HG03097 (cell line): ENCODE data around the gene BLNK.

Experiments
- ATAC-seq: cut with Tn5 transposase; IDR thresholded peaks from one replicate; pipeline ENCODE4 v1.9.1; 2021; ENCODE audit not compliant: unreplicated experiment, low FRiP score

BLNK gene

DNA sequence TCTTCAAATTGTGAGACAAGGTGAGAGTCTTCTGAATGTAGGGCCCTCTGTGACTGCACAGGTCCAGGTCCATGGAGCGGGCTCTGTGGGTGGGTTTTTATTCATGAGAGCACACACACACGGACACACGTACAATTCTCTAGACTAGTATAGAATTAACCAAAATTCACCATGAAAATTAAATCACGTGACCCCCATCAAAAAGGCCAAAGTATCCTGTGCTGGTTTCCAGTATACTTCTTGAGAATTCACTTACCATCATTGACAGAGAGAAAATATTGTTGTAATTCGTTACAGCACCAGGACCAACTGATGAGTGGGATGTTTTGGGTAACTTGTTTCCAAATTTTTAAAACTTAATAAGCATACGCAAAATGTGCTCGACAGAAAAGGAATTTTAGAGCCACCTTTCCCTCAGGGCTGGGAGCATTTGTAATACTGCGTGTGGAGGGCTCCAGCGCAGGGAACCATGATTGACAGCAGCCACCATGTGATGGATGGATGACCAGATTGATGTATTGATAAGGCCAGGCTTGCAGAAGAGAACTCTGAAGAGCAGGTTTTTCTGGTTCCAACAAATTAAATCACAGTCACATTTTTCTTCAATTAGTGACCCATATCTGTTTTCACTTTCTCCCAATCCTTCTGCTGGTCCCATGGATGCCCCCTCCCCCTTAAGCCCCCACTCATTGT is 18.0 kb upstream of the BLNK start:
- ATAC-seq, result no peak

DNA sequence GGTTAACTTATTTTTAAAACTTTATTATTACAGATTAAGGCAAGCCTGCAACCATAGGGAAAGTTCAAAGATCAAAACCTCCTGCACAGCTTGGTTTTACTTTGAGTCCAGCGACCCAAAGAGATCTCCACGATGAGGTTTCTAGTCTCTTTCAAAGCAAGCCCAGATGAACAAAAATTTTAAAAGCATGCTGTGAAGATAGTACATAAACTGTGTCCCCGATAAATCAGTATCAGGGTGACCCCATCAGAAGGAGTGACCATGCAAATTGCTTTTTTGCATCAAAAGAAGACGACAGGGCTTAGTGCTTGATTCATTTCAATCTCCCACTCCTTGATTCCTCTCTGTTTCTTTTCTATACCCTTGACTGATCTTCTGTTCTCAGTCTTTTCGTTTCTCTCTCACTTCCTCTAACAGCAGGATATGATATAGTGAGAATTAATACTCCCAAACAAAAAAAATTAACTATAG is 16.8 kb upstream of the BLNK start:
- peak; percentile 48 for ATAC-seq

DNA sequence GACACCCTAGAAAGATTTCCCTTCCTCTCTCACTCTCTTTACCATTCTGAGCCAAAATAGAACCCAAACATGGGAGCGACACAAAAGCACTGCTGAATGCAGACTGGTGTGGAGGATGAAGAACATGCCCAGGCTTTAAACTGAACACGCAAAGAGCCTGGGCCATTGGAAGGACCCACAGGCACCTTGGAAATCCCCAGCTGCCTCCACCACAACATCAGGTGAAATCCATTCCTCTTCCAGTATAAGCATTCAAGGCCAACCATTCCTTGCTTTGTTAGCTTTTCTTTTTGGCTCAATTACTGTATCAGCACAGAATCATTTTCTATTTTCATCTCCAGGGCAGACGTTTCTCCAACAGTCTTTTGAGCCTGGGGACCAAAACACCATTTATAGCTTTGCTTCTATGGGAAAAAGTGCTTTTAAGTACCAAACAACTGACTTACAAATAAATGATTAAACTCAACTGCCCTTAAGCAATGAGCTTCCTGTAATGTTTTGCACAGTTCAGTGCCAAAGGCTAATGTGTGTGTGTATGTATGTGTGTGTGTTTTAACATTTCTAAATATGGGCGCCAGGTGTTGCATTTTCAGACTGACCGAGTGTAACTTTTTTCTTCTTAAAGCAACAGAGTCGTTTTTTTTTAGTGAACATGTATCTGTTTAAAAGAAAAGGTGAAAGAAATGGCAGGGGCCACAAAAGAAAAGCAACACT is 16.2 kb upstream of the BLNK start:
- peak; percentile 55 for ATAC-seq

DNA sequence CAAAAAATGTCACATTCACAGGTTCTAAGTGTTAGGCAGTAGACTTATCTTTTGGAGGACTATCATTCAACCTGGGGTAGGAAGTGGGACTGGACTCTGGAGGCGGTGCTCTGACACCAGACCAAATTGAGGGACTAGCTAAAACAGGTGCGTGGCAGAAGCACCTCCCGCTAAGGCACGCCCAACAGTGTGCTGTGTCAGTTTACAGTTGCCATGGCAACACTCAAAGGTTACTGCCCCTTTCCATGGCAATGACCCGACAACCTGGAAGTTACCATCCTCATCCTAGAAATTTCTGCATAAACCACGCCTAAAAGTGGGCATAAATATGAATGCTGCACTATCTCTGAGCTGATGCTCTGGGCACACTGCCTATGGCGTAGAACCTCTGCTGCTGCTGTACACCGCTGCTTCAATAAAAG is 14.0 kb upstream of the BLNK start:
- no peak for ATAC-seq

DNA sequence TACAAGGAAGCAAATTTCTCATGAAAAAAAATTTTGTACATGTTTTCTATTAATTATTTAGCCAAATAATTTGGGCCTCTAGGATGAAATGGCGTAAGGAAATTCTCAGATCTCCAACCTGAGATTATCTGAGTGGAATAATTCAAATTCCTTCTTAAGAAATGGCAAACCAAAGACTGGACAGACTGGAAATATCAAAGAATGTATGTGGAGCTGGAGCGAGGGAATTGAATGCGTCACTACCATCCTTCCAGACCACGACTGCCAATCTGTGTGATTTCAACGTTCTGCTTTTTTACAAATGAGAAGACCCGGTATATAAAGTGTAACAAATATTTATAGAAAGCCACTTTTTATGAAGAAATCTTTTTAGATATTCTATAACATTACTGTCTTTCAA is 12.4 kb upstream of the BLNK start:
- no peak for ATAC-seq

DNA sequence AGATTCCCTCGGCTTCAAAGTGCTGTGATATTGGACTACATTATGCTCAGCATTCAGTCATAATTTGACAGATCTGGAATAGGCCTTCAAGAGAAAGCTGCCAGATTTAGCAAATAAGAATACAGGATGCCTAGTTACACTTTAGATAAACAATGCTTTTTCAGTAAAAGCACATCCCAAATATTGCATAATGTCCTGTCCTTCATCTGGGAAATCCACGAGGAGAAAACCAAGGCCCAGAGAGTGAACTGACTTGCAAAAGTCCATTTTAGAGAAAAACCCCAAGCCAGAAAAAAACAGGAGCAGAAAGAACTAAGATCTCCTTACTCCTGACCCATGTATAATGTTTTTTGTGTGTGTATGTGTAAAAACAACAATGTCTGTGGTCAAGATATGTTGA is 12.0 kb upstream of the BLNK start:
- ATAC-seq, result no peak

DNA sequence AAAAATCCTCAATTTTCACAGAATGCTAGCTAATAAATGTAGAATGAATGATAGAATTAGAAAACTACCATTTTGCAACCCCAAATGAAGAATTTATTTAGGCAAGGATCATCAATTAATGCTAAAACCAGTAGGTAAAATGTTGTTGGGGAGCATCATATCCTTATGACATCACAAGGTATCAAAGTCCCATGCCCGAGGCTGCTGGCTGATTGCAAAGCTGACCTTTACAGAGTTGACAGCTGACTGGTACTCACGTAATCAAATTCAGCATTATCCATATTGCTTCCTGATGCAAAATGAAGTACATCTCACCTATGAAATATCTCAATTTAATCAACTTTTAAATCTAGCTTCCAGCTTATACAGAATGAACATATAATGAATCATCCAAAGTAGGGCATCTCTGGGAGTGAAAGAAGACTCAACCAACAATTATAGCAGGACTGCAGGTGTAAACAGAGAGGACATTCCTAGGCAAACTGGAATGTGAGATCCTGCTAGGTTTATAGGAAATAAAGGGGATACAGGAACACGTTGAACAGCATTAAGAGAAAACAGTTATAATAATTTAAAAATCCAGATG is 10.2 kb upstream of the BLNK start:
- no peak for ATAC-seq

DNA sequence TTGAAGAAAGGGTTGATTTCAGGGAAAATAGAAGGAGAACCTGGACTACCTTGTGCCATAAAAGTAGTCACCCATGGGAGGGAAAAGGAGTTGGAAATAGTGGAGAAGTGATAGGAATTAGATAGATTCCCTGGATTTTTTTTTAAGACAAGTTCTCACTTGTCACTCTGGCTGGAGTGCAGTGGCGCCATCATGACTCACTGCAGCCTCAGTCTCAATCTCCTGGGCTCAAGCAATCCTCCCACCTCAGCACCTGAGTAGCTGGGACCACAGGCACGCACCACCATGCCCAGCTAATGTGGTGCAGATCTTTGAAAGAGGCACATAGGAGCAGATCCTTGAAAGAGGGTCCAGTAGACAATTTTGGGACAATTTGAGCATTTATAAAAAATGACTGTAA is 9.5 kb upstream of the BLNK start:
- no peak for ATAC-seq

DNA sequence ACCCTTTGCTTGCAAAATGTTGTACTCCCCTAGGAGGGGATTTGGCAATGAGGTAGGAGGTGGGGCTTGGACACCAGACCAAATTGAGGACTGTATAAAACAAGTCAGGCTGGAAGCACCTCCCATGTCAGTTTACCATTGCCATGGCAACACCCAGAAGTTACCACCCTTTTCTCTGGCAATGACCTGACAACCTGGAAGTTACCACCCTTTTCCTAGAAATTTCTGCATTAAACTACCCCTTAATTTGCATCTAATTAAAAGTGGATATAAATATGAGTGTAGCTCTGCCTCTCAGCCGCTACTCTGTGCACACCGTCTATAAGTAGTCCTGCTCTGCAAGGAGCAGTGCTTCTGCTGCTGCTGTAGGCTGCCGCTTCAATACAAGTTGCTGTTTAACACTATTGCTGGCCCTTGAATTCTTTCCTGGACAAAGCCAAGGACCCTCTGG is 7.8 kb upstream of the BLNK start:
- no peak for ATAC-seq

DNA sequence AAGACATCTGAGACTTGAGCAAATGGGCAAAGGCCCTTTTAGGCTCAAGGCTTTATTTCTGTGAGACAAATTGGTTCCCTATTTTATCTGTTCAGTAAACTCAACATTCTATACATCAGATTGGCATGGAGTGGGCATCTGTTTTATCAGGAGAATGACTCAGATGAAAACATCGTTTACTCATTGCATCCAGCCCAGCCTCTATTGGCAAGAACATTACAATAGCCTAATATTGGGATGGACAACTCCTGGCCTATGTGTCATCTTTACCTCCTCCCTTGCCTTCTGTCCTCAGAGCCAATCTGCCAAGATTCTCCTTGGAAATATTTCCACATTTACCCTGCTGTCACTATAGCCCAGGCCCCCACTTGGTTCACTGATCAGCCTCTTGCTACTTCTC is 5.5 kb upstream of the BLNK start:
- no peak for ATAC-seq

DNA sequence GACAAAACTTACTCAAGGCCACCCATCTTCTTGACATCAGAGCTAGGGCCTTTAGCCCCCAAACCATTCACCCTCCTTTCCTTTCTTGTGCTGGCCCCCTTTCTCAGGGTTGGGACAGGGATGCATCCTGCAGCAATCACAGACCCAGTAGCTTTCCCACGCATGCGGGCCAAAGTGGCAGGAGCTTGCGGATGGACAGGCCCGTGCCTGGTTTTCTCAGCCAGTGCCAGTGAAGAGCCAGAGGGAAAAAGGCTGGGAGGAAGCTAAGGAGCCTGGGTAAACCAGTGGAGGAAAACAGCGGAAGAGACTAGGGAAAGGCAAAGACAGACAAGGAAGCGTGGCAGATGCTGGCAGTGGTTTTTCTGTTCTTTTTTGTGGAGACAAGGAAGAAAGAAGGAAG is 5.1 kb upstream of the BLNK start:
- no peak for ATAC-seq

DNA sequence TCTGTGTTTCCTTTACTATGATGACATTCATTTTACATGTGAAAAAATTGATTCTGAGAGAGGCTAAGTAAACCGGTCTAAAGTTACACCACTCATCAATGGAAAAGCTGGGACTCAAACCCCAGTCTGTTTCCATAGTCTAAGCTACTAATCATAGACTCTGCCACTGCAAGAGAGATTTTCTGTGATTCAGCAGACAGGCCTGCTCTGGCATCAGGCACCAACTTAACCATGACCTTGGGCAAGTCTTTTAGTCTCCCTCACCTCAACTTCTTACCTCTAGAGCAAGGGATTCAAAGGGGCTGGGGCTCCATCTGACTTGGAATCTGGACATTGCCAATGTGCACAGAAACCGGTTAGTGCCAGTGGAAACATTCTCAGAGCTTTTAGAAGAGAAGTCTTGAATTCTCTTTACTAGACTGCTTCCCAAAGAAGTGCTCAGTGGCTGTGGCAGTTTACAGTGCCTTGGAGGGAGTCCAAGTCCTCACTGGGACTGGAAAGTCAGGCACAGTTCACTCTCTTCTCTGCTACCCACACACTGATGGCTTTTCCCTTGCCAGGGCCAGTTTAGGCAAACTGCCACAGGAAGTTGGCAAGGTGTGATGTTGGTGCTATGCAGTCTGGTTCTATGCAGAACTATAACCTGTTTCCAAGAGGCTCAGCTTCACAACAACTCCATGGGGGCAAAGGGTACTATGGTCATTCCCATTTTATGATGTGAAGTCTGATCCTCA is 4.5 kb upstream of the BLNK start:
- ATAC-seq, result no peak

DNA sequence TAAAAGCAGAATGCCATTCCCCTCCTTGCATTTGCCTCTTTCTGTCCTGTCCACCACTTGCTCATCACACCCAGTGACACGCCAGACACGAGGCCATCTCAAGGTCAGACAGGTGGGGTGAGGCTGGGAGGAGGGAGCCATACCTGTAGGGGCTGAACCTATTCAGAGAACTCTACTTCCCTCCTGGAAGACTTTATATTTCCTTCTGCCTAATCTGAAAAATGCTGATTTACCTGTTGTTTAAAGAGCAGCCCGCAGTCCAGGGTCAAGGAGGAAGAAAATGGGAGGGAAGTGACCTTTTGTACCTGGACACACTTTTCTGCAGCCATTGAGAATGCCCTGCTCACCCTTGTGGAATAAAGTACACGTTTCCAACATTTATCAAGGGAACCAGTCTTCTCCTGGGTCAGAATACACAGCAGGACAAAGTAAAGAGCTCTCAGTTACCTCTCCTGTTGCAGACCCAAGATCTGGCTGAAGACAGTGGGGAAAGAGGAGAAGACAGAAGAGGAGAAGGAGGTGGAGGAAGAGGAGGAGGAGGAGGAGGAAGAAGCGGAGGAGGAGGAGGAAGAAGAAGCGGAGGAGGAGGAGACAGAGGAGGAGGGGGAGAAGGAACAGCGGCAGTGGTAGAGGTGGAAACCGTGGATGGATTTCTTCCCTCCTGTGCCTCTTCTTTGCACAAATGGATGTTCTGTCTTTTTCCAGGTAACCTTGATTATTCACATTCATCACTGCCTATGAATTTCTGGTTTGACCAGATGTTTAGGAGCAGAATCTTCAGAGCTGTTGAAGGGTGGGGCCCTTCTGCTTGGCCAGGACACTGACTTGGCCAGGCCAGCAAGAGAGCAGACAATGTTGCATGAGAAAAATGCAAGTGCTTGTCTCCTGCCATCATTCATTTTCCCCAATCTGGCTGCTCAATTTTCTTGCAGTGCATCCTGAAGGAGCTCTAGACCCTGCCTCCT is 1.2 kb upstream of the BLNK start:
- no peak for ATAC-seq

DNA sequence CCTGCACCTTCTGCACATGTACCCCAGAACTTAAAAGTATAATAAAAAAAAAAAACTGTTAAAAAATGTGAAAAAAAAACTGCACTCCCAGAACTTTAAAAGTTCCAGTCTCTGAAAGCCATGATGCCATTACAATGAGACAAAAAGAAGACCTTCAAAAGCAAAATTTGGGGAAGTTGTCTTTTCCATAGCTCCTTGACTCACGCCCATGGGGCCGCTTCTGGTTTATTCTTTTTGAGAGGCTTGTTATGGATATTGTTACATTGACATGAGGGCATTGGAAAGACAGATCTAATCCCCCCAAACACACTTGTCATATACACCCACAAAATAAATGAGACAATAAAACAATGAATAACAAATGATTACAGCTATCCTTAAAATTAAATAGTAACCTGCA is 798 bp downstream of the BLNK start:
- ATAC-seq, result no peak

DNA sequence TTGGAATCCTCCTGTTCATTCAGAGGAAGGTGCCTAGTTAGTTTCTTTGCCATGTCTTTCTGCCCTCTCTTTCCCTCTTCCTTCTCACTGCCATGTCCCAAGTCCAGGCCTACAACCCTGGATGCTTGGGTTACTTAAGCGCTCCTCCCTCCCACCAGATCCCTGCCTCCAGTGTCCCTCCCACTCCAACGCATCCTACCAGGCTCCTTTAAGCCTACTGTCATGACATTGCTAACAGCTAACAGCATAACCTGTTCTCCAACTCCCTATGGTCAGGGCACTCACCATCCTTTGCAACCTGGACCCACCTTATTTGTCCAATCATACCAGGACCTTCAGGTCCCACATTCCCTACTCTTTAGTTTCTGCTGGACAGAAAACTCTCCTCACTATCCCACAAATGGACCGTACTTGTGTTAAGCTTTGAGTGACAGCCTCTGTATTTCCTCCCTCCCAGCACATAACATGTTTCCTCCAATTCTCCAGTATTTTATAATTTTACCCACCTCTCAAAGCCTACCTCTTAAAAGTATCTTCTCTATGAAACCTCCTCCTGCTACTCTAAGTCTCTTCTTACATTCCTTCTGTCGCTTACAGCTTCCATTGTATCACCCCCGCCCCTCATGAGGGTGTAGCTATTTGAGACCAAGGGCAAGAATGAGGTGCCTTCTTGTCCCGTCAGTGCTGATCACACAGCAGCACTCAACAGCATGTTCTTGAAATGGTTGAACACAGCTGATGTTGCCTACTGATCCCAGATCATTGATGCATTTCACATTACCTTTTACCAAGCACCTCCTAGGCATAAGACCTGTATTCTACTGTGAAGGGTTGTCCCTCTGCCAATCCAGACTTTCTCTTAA is 1.7 kb downstream of the BLNK start:
- ATAC-seq, result no peak

DNA sequence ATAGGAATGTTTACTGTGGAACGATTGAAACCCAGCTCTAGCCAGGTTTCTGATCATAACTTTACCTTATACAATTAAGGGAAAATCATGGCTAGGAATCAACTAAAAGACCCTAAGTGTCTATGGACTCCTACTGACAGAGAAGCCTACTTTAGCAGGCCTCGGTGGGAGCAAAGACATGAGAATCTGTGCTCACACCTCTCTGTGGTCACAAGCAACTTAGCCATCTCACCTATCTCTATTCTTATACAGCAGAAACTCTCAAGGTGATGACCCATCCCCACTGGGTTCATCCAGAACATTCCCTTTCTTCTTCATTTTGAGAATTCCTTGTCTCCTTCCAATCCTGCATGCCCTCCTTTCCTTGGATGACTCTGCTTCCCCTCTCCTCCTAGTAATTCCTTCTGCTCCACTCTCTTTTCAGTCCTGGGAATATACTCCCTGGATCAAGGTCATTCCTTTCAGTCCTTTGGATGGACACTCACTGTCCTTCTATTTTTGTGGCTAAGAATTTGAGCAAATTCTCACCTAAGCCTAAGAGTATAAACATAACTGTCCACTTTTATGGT is 2.9 kb downstream of the BLNK start:
- no peak for ATAC-seq

DNA sequence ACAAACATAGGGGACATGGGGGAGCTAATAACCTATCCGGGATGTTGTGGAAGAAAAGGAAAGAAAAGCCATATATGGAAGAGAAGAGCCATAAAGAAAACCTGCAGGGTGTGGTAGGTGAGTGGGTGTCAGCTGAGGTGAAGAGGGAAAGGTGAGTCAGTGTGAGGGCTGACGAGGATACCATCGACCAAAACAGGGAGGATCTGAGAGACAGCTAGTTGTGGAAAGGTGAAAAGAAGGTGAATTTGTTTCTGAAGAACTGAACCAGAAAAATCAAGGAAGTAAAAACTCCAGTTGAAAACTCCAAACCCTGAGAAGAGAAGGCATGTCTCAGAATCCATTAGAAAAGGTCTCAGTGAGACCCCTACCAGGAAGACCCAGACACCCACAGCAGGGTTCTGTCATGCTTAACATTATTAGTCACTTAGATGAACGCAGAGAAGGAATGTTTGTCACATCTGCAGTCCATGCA is 4.1 kb downstream of the BLNK start:
- no peak for ATAC-seq

DNA sequence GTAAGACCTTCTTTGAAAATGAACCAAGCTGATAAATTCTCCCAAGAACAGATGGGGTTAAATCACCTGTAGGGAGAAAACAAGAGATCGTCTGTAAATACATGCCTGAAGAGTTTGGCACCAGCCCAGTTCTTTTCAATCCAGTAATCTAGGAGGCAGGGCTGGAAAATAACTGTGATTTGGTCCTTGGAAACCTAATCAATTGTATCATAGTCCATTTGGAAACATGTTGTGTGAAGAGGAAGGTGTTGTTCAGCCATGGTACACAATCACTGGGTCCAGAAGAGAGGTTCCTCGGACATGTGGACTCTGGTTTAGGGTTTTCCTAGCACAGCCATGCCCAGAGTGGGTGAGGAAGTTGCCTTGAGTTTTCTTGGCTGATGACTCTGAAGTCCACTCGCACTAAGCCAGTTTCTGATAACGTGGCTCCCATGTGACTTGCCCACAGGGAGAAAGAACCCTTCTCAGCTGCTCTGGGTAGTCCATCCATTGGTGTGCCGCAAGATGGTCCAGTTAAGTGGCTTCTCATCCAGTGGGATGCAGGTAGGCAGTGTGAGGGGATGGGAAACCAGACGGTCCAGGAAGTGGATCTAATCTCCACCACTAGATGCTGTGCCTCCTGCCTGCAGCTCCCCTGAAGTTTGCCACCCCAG is 5.1 kb downstream of the BLNK start:
- ATAC-seq, result no peak
